ENCODE results near the gene SETD2. TPM values are rescaled to one million over a fixed set of nuclear protein-coding genes. Genes with fewer than 3 reads are reported as not detected.

The SETD2 gene
- total RNA-seq, 1 experiment from 2014 or later = 15.4 TPM

- H3K4me3 ChIP-seq (ENCODE audit: insufficient read depth, low read depth, low read length) = no peak overlapping the region
- no peaks in the 10 kb centered on the region; the same call in 1 of the 2 replicates for H3K27me3 ChIP-seq (ENCODE audit: control insufficient read depth, insufficient read depth, low read length)
- DNase-seq = no peak
Observed at GRCh38 chr3:46984591-46985459, 179.1 kb downstream of the SETD2 start.

GRCh38 chr3:46982546-46982945 lies 181.4 kb downstream of the SETD2 start:
- no peak for DNase-seq
- no peak overlapping the region for H3K4me3 ChIP-seq (ENCODE audit: insufficient read depth, low read depth, low read length)
- H3K27me3 ChIP-seq (ENCODE audit: control insufficient read depth, insufficient read depth, low read length) = no peaks in the 10 kb centered on the region; the same call in 1 of the 2 replicates
- H3K36me3 ChIP-seq (replicated peaks; ENCODE audit: control insufficient read depth, insufficient read depth, low read length) = no peaks in the 10 kb centered on the region

More at GRCh38 chr3:46984591-46985459, 179.1 kb downstream of the SETD2 start:
- H3K36me3 ChIP-seq (replicated peaks; ENCODE audit: control insufficient read depth, insufficient read depth, low read length) = no peaks in the 10 kb centered on the region; the same call in 1 of the 2 replicates

GRCh38 chr3:46981932-46982471 lies 181.9 kb downstream of the SETD2 start:
- DNase-seq = peak; percentile 83
- Histone ChIP-seq H3K36me3 (replicated peaks; ENCODE audit: control insufficient read depth, insufficient read depth, low read length) (no peaks in the 10 kb centered on the region), H3K4me3 (ENCODE audit: insufficient read depth, low read depth, low read length) (no peak overlapping the region), H3K27me3 (ENCODE audit: control insufficient read depth, insufficient read depth, low read length) (no peaks in the 10 kb centered on the region; the same call in 1 of the 2 replicates)

GRCh38 chr3:46979958-46980497 lies 183.9 kb downstream of the SETD2 start:
- Histone ChIP-seq H3K4me3 (ENCODE audit: insufficient read depth, low read depth, low read length) (peak overlapping the region; percentile 81), H3K36me3 (replicated peaks; ENCODE audit: control insufficient read depth, insufficient read depth, low read length) (no peaks in the 10 kb centered on the region), H3K27me3 (ENCODE audit: control insufficient read depth, insufficient read depth, low read length) (no peaks in the 10 kb centered on the region; the same call in 1 of the 2 replicates)
- DNase-seq = peak; percentile 61

GRCh38 chr3:46978985-46979944 lies 184.6 kb downstream of the SETD2 start, which contains the start of gene NBEAL2:
Gene NBEAL2, plus strand, starts transcription at chr3:46979666. Its CDS starts 196 bp downstream, at chr3:46979862.
- DNase-seq = peak; percentile 97
- Histone ChIP-seq H3K36me3 (replicated peaks; ENCODE audit: control insufficient read depth, insufficient read depth, low read length) (no peaks in the 10 kb centered on the region; the same call in 1 of the 2 replicates), H3K27me3 (ENCODE audit: control insufficient read depth, insufficient read depth, low read length) (no peaks in the 10 kb centered on the region; the same call in 1 of the 2 replicates), H3K4me3 (ENCODE audit: insufficient read depth, low read depth, low read length) (peak within 1 kb of the TSS; percentile 81)

- Histone ChIP-seq H3K4me3 (ENCODE audit: insufficient read depth, low read depth, low read length) (no peak overlapping the region), H3K27me3 (ENCODE audit: control insufficient read depth, insufficient read depth, low read length) (no peaks in the 10 kb centered on the region; the same call in 1 of the 2 replicates), H3K36me3 (replicated peaks; ENCODE audit: control insufficient read depth, insufficient read depth, low read length) (no peaks in the 10 kb centered on the region; the same call in 1 of the 2 replicates)
- no peak for DNase-seq
Observed at GRCh38 chr3:46978381-46978780, 185.5 kb downstream of the SETD2 start.

- no peak overlapping the region for H3K4me3 ChIP-seq (ENCODE audit: insufficient read depth, low read depth, low read length)
- no peaks in the 10 kb centered on the region; the same call in 1 of the 2 replicates for H3K36me3 ChIP-seq (replicated peaks; ENCODE audit: control insufficient read depth, insufficient read depth, low read length)
- no peaks in the 10 kb centered on the region; the same call in 1 of the 2 replicates for H3K27me3 ChIP-seq (ENCODE audit: control insufficient read depth, insufficient read depth, low read length)
- no peak for DNase-seq
Observed at GRCh38 chr3:46977811-46978195, 186.1 kb downstream of the SETD2 start.

GRCh38 chr3:46976326-46977190 lies 187.4 kb downstream of the SETD2 start, which contains the start of gene CCDC12:
Gene CCDC12, minus strand, starts transcription at chr3:46976745. Its CDS starts 13 bp downstream, at chr3:46976732.
- DNase-seq = peak; percentile 99
- Histone ChIP-seq H3K27me3 (ENCODE audit: control insufficient read depth, insufficient read depth, low read length) (no peaks in the 10 kb centered on the region; the same call in 1 of the 2 replicates), H3K36me3 (replicated peaks; ENCODE audit: control insufficient read depth, insufficient read depth, low read length) (no peaks in the 10 kb centered on the region; the same call in 1 of the 2 replicates), H3K4me3 (ENCODE audit: insufficient read depth, low read depth, low read length) (peak within 1 kb of the TSS; percentile 99)

- Histone ChIP-seq H3K36me3 (replicated peaks; ENCODE audit: control insufficient read depth, insufficient read depth, low read length) (no peaks in the 10 kb centered on the region; the same call in 1 of the 2 replicates), H3K27me3 (ENCODE audit: control insufficient read depth, insufficient read depth, low read length) (no peaks in the 10 kb centered on the region), H3K4me3 (ENCODE audit: insufficient read depth, low read depth, low read length) (no peak overlapping the region)
- DNase-seq = no peak
Observed at GRCh38 chr3:46974421-46975171, 189.3 kb downstream of the SETD2 start.

GRCh38 chr3:46972396-46972795 lies 191.5 kb downstream of the SETD2 start:
- H3K27me3 ChIP-seq (ENCODE audit: control insufficient read depth, insufficient read depth, low read length) = no peaks in the 10 kb centered on the region
- DNase-seq = no peak
- H3K4me3 ChIP-seq (ENCODE audit: insufficient read depth, low read depth, low read length) = no peak overlapping the region
- no peaks in the 10 kb centered on the region; the same call in 1 of the 2 replicates for H3K36me3 ChIP-seq (replicated peaks; ENCODE audit: control insufficient read depth, insufficient read depth, low read length)

GRCh38 chr3:46971742-46972141 lies 192.2 kb downstream of the SETD2 start:
- DNase-seq = no peak
- no peaks in the 10 kb centered on the region; the same call in 1 of the 2 replicates for H3K36me3 ChIP-seq (replicated peaks; ENCODE audit: control insufficient read depth, insufficient read depth, low read length)
- no peak overlapping the region for H3K4me3 ChIP-seq (ENCODE audit: insufficient read depth, low read depth, low read length)
- H3K27me3 ChIP-seq (ENCODE audit: control insufficient read depth, insufficient read depth, low read length) = no peaks in the 10 kb centered on the region

GRCh38 chr3:46971151-46971550 lies 192.8 kb downstream of the SETD2 start:
- Histone ChIP-seq H3K4me3 (ENCODE audit: insufficient read depth, low read depth, low read length) (no peak overlapping the region), H3K27me3 (ENCODE audit: control insufficient read depth, insufficient read depth, low read length) (no peaks in the 10 kb centered on the region), H3K36me3 (replicated peaks; ENCODE audit: control insufficient read depth, insufficient read depth, low read length) (no peaks in the 10 kb centered on the region; the same call in 1 of the 2 replicates)
- DNase-seq = no peak

Measured in H7 (cell line).